GM21717 (cell line): ENCODE results near the gene ATP8B1.
"Not testable (repeated sequence)": the region's sequence is repeated elsewhere in the genome, so short reads cannot be mapped to it uniquely, and the experiment has no call there.

Source experiments
- ATAC-seq: cut with Tn5 transposase; IDR thresholded peaks from one replicate; pipeline ENCODE4 v1.9.1; 2021; ENCODE audit warnings: mild to moderate bottlenecking, moderate library complexity; ENCODE audit not compliant: unreplicated experiment

ATP8B1 gene

GRCh38 chr18:57677262-57678211, 125.6 kb downstream of the ATP8B1 start:
- no peak for ATAC-seq

- no peak for ATAC-seq
Observed at GRCh38 chr18:57674891-57675290, 128.2 kb downstream of the ATP8B1 start.

GRCh38 chr18:57670046-57670445, 133.1 kb downstream of the ATP8B1 start:
- no peak for ATAC-seq

GRCh38 chr18:57668021-57668420, 135.1 kb downstream of the ATP8B1 start:
- ATAC-seq, result no peak

GRCh38 chr18:57666818-57667497, 136.2 kb downstream of the ATP8B1 start:
- ATAC-seq, result no peak

- ATAC-seq, result no peak
Observed at GRCh38 chr18:57664568-57665165, 138.4 kb downstream of the ATP8B1 start.

- no peak for ATAC-seq
Observed at GRCh38 chr18:57660961-57661360, 142.2 kb downstream of the ATP8B1 start.

GRCh38 chr18:57659460-57660102, 143.5 kb downstream of the ATP8B1 start:
- ATAC-seq, result no peak

- no peak for ATAC-seq
Observed at GRCh38 chr18:57657542-57657941, 145.6 kb downstream of the ATP8B1 start.

- ATAC-seq, result no peak
Observed at GRCh38 chr18:57655740-57656139, 147.4 kb downstream of the ATP8B1 start.

GRCh38 chr18:57651914-57652313, 151.2 kb downstream of the ATP8B1 start:
- no peak for ATAC-seq

- peak; percentile 95 for ATAC-seq
Observed at GRCh38 chr18:57649556-57650500, 153.3 kb downstream of the ATP8B1 start.

GRCh38 chr18:57648414-57648813, 154.7 kb downstream of the ATP8B1 start:
- ATAC-seq, result no peak

- ATAC-seq, result no peak
Observed at GRCh38 chr18:57644540-57644939, 158.6 kb downstream of the ATP8B1 start.

GRCh38 chr18:57643726-57644125, 159.4 kb downstream of the ATP8B1 start:
- ATAC-seq, result not testable (repeated sequence)

- not testable (repeated sequence) for ATAC-seq
Observed at GRCh38 chr18:57642462-57642861, 160.7 kb downstream of the ATP8B1 start.

GRCh38 chr18:57640749-57641148, 162.4 kb downstream of the ATP8B1 start:
- no peak for ATAC-seq

- no peak for ATAC-seq
Observed at GRCh38 chr18:57640236-57640635, 162.9 kb downstream of the ATP8B1 start.

- no peak for ATAC-seq
Observed at GRCh38 chr18:57635003-57635822, 167.9 kb downstream of the ATP8B1 start.
